ENCODE data around the gene RGS11. TPM values are rescaled to one million over a fixed set of nuclear protein-coding genes. Genes with fewer than 3 reads are reported as not detected.

The RGS11 gene
- total RNA-seq, 3 donors from 2014 or later (not counting 1 experiment from before 2014, with no cell fraction given), result 0.25 TPM; not detected in 2

DNA sequence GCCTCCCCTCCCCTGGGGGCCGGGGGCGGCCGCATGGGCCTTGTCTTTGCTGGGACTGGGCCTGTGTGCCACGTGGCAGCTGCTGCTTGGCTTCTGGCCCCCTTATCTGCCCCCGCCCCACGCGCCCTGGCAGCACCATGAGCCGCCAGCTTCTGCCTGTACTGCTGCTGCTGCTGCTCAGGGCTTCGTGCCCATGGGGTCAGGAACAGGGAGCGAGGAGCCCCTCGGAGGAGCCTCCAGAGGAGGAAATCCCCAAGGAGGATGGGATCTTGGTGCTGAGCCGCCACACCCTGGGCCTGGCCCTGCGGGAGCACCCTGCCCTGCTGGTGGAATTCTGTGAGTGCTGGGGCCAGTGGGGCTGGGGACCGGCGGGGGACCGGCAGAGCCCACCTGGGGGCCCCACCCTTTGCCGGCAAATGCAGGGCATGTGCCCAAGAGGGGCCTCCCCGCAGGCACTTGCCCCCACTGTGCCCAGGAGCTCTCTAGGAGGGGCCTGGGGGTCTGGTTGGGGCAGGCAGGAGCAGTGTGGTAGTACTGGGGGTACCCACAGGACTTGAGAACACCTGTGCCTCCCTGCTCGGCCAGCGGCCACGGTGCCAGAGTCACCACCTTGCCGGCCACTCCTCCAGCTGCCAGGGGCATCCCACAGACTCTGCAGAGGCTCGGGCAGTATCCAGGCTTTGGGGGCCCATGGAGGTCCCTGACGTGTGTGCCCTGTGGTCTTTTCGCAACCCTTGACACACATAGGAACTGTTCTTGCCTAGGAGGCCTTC, 7.5 kb upstream of the RGS11 start, which contains the start of gene PDIA2:
Gene PDIA2, plus strand, starts transcription at position 132 of the 773 bp plus-strand sequence. Its CDS starts 6 bp downstream, at position 138.
- Histone ChIP-seq H3K4me3 (ENCODE audit: low read length) (no peak within 1 kb of the TSS), H3K27ac (ENCODE audit: low read length) (no peak within 1 kb of the TSS), H3K36me3 (ENCODE audit: control insufficient read depth, insufficient read depth, low read length) (peaks cover 19% of the 10 kb centered on the region), H3K9me3 (ENCODE audit: control insufficient read depth, insufficient read depth, low read length) (no peaks in the 10 kb centered on the region), H3K4me1 (ENCODE audit: control insufficient read depth, insufficient read depth, low read length) (peaks cover 25% of the 10 kb centered on the region), H3K27me3 (ENCODE audit: control insufficient read depth, insufficient read depth, low read length) (peaks cover 15% of the 10 kb centered on the region)
- Mint-ChIP-seq H3K27me3 (ENCODE audit: low read depth in 2 of 2) (peaks cover 0 to 7% of the 10 kb centered on the region in 2 donors), H3K36me3 (no peaks in the 10 kb centered on the region), H3K4me3 (no peak within 1 kb of the TSS), H3K9me3 (no peaks in the 10 kb centered on the region), H3K27ac (no peak within 1 kb of the TSS), H3K4me1 (peaks cover 6 to 10% of the 10 kb centered on the region in 2 donors)
- WGBS (ENCODE audit: insufficient coverage), result 83% methylated on average over 25 of the region's 25 CpGs
- DNase-seq (no peak), ATAC-seq (no peak)
- intact Hi-C loops (cut with micrococcal nuclease), result no loop called here
- TF ChIP-seq CTCF (IDR thresholded peaks at IDR 0.05), result no peak

DNA sequence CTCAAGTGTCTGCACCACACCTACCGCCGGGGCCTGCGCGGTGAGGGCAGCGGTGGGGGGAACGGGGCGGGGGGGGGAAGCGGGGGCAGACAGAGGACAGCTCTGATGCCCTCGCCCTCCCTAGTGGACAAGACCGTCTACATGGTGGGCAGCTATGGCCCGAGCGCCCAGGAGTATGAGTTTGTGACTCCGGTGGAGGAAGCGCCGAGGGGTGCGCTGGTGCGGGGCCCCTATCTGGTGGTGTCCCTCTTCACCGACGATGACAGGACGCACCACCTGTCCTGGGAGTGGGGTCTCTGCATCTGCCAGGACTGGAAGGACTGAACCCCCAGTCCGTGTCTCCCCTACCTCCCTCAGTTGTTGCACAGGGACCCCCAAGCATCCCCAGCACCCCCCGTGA, 6.7 kb upstream of the RGS11 start:
- Mint-ChIP-seq H3K27me3 (ENCODE audit: low read depth in 2 of 2) (peaks cover 0 to 7% of the 10 kb centered on the region in 2 donors), H3K36me3 (no peaks in the 10 kb centered on the region), H3K9me3 (no peaks in the 10 kb centered on the region), H3K27ac (no peak overlapping the region), H3K4me3 (no peak overlapping the region), H3K4me1 (peaks cover 6 to 10% of the 10 kb centered on the region in 2 donors)
- Histone ChIP-seq H3K4me3 (ENCODE audit: low read length) (no peak overlapping the region), H3K27me3 (ENCODE audit: control insufficient read depth, insufficient read depth, low read length) (peaks cover 15% of the 10 kb centered on the region), H3K9me3 (ENCODE audit: control insufficient read depth, insufficient read depth, low read length) (no peaks in the 10 kb centered on the region), H3K27ac (ENCODE audit: low read length) (no peak overlapping the region), H3K4me1 (ENCODE audit: control insufficient read depth, insufficient read depth, low read length) (peaks cover 25% of the 10 kb centered on the region), H3K36me3 (ENCODE audit: control insufficient read depth, insufficient read depth, low read length) (peaks cover 12% of the 10 kb centered on the region)
- ATAC-seq (no peak), DNase-seq (no peak)
- WGBS (ENCODE audit: insufficient coverage), result 89% methylated on average over 22 of the region's 22 CpGs
- TF ChIP-seq CTCF (IDR thresholded peaks at IDR 0.05), result no peak
- intact Hi-C loops (cut with micrococcal nuclease), result no loop called here

DNA sequence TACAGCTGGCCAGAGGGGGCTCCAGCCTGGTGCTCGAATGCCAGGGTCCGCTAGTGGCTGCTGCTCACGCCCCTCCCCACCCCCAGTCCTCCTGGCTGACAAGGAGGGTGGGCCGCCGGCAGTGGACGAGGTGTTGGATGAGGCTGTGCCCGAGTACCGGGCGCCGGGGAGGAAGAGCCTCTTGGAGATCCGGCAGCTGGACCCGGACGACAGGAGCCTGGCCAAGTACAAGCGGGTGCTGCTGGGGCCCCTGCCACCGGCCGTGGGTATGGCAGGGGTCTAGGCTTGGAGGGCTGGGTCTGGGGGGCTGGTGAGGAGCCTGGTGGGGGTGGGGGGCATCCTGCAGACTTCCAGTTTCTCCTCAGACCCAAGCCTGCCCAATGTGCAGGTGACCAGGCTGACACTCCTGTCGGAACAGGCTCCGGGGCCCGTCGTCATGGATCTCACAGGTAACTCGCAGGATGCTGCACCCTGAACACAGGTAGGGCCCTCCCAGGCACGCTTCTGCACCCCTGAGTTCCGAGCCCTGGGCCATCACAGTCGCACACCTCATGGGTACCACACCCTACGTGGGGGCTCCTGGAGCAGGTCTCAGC, 6.0 kb upstream of the RGS11 start:
- no peak overlapping the region for H3K4me3 Mint-ChIP-seq
- H3K27ac ChIP-seq (ENCODE audit: low read length), result no peak overlapping the region
- 81% methylated on average over 25 of the region's 25 CpGs for WGBS (ENCODE audit: insufficient coverage)
- intact Hi-C loops (cut with micrococcal nuclease), result no loop called here
- no peak overlapping the region for H3K4me3 ChIP-seq (ENCODE audit: low read length)
- no peak overlapping the region for H3K27ac Mint-ChIP-seq
- no peaks in the 10 kb centered on the region for H3K9me3 ChIP-seq (ENCODE audit: control insufficient read depth, insufficient read depth, low read length)
- peaks cover 15% of the 10 kb centered on the region for H3K27me3 ChIP-seq (ENCODE audit: control insufficient read depth, insufficient read depth, low read length)
- no peaks in the 10 kb centered on the region for H3K36me3 Mint-ChIP-seq
- H3K9me3 Mint-ChIP-seq, result no peaks in the 10 kb centered on the region
- DNase-seq, result no peak
- peaks cover 0 to 10% of the 10 kb centered on the region in 2 donors for H3K27me3 Mint-ChIP-seq (ENCODE audit: low read depth in 2 of 2)
- no peak for ATAC-seq
- peaks cover 25% of the 10 kb centered on the region for H3K4me1 ChIP-seq (ENCODE audit: control insufficient read depth, insufficient read depth, low read length)
- H3K4me1 Mint-ChIP-seq, result peaks cover 6 to 10% of the 10 kb centered on the region in 2 donors
- H3K36me3 ChIP-seq (ENCODE audit: control insufficient read depth, insufficient read depth, low read length), result peaks cover 5% of the 10 kb centered on the region
- TF ChIP-seq CTCF (IDR thresholded peaks at IDR 0.05), result no peak
